Nephron (organoid): ENCODE results near the gene EMID1.
A peak's percentile ranks its signal among the peaks of the same experiment; 100 is the strongest.

Source experiments
- H3K27ac Mint-ChIP-seq, 3 experiments: 2 replicates each; pipeline ENCODE4 v1.8.0; 2020; ENCODE audit warnings: mixed read lengths in 3 of 3, mild to moderate bottlenecking in 2 of 3, moderate library complexity in 1 of 3
- H3K27me3 Mint-ChIP-seq: 2 replicates; pipeline ENCODE4 v1.8.0; 2021; ENCODE audit warnings: low read depth, mild to moderate bottlenecking, moderate library complexity, mixed read lengths
- H3K36me3 Mint-ChIP-seq: 2 replicates; pipeline ENCODE4 v1.8.0; 2020; ENCODE audit warnings: low read depth, mixed read lengths
- H3K4me1 Mint-ChIP-seq: 2 replicates; pipeline ENCODE4 v1.8.0; 2020; ENCODE audit warnings: mixed read lengths
- H3K4me3 Mint-ChIP-seq, 3 experiments: 2 replicates each; pipeline ENCODE4 v1.8.0; 2020; ENCODE audit warnings: mild to moderate bottlenecking in 3 of 3, mixed read lengths in 3 of 3, moderate library complexity in 2 of 3
- H3K9me3 Mint-ChIP-seq: 2 replicates; pipeline ENCODE4 v1.8.0; 2020; ENCODE audit warnings: mixed read lengths
- TF ChIP-seq, protein P1 (sequence below), 3 experiments: fragments of 200-600 bp; sonication (generic); IDR thresholded peaks; one replicate each; pipeline ENCODE4 v1.5.0; 2021; ENCODE audit warnings: antibody characterized with exemption in 3 of 3; ENCODE audit not compliant: unreplicated experiment in 3 of 3

EMID1 gene

GRCh38 chr22:29251981-29252911 lies 46.5 kb downstream of the EMID1 start:
- H3K27ac Mint-ChIP-seq, result no peak overlapping the region
- H3K4me3 Mint-ChIP-seq, result no peak overlapping the region
- peaks cover 3% of the 10 kb centered on the region for H3K36me3 Mint-ChIP-seq
- H3K9me3 Mint-ChIP-seq, result no peaks in the 10 kb centered on the region
- TF ChIP-seq, protein P1, sequence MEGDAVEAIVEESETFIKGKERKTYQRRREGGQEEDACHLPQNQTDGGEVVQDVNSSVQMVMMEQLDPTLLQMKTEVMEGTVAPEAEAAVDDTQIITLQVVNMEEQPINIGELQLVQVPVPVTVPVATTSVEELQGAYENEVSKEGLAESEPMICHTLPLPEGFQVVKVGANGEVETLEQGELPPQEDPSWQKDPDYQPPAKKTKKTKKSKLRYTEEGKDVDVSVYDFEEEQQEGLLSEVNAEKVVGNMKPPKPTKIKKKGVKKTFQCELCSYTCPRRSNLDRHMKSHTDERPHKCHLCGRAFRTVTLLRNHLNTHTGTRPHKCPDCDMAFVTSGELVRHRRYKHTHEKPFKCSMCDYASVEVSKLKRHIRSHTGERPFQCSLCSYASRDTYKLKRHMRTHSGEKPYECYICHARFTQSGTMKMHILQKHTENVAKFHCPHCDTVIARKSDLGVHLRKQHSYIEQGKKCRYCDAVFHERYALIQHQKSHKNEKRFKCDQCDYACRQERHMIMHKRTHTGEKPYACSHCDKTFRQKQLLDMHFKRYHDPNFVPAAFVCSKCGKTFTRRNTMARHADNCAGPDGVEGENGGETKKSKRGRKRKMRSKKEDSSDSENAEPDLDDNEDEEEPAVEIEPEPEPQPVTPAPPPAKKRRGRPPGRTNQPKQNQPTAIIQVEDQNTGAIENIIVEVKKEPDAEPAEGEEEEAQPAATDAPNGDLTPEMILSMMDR (IDR thresholded peaks at IDR 0.05; ENCODE audit: unreplicated experiment in 3 of 3), result no peak
- no peaks in the 10 kb centered on the region for H3K27me3 Mint-ChIP-seq
- no peaks in the 10 kb centered on the region for H3K4me1 Mint-ChIP-seq

DNA sequence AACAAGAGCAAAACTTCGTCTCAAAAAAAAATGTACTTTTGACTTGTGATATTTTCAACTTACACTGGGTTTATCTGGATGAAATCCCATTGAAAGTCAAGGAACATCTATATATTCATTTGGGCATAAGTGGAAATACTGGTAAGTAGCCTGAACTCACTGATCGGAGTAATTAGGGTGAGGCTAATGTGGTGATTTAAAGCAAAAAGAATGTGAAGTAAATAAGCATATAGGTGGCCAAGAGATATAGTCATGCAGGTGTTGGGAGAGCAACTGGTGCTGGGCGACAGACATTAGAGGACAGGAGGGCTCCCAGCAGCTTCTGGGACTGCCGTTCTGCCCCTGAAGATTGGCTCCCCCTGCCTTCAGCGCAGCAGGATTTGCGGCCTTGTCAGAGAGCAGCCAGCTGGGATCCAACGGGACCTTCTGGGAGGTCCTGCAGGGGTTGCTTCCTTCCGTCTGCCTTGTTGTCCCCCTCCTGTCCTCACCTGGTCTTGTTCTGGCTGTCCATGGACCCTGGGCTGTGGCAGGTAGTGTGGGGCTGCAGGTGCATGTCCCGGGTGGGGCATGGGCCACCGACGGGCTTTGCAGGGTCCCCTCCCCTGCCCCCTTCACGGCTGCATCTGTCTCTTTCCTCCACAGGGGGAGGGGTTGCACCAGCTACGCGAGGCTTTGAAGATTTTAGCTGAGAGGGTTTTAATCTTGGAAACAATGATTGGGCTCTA lies 48.0 kb downstream of the EMID1 start:
- Mint-ChIP-seq H3K27me3 (no peaks in the 10 kb centered on the region), H3K9me3 (no peaks in the 10 kb centered on the region), H3K27ac (no peak overlapping the region), H3K36me3 (peaks cover 3% of the 10 kb centered on the region), H3K4me3 (no peak overlapping the region), H3K4me1 (no peaks in the 10 kb centered on the region)
- TF ChIP-seq, protein P1 (IDR thresholded peaks at IDR 0.05; ENCODE audit: unreplicated experiment in 3 of 3), result no peak

- TF ChIP-seq, protein P1 (IDR thresholded peaks at IDR 0.05; ENCODE audit: unreplicated experiment in 3 of 3), result no peak
- Mint-ChIP-seq H3K4me1 (no peaks in the 10 kb centered on the region), H3K9me3 (no peaks in the 10 kb centered on the region), H3K4me3 (no peak overlapping the region), H3K36me3 (peaks cover 3% of the 10 kb centered on the region), H3K27me3 (no peaks in the 10 kb centered on the region), H3K27ac (no peak overlapping the region)
These were observed 48.6 kb downstream of the EMID1 start for GRCh38 chr22:29254286-29254660.

DNA sequence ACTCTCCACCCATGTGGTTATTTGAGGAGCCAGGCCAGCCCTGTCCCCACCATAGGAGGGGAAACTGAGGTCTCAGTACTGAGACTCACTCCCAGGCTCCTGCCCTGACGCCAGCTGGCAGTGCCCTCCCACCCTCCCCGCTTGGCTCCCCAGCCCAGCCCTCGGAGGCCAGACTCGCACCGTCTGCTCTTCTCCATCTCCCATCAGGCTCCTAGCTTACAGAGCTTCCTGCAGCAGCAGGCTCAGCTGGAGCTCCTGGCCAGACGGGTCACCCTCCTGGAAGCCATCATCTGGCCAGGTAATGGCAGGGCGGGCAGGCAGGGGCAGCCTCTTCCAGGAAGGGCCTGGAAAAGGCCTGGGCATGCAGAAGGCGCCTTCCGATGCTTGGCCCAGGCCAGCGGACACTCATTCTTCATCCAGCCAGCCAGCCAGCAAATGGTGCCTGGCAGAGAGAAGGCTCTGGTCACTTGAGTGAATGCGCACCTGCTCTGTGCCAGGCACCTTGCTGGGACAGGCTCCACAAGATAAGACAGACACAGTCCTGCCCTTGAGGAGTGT lies 49.4 kb downstream of the EMID1 start:
- Mint-ChIP-seq H3K36me3 (peaks cover 3% of the 10 kb centered on the region), H3K4me3 (no peak overlapping the region), H3K27me3 (no peaks in the 10 kb centered on the region), H3K27ac (no peak overlapping the region), H3K9me3 (no peaks in the 10 kb centered on the region), H3K4me1 (no peaks in the 10 kb centered on the region)
- TF ChIP-seq, protein P1 (IDR thresholded peaks at IDR 0.05; ENCODE audit: unreplicated experiment in 3 of 3), result no peak

GRCh38 chr22:29256606-29257325 lies 51.1 kb downstream of the EMID1 start:
- peak overlapping the region in 1 of 3 experiments; percentile 26 for H3K27ac Mint-ChIP-seq
- no peaks in the 10 kb centered on the region for H3K9me3 Mint-ChIP-seq
- H3K4me3 Mint-ChIP-seq, result no peak overlapping the region
- H3K27me3 Mint-ChIP-seq, result no peaks in the 10 kb centered on the region
- H3K4me1 Mint-ChIP-seq, result no peaks in the 10 kb centered on the region
- TF ChIP-seq, protein P1 (IDR thresholded peaks at IDR 0.05; ENCODE audit: unreplicated experiment in 3 of 3), result no peak
- peaks cover 3% of the 10 kb centered on the region for H3K36me3 Mint-ChIP-seq
